ENCODE results near the gene SRXN1. TPM values are rescaled to one million over a fixed set of nuclear protein-coding genes. Genes with fewer than 3 reads are reported as not detected.

The SRXN1 gene
- total and polyA plus RNA-seq, 8 donors: 6.2 to 40.9 (median 7.6) TPM

- ATAC-seq: peak; percentile 79
- peak within 1 kb of the TSS in 1 of 2 donors; percentile 18 for H3K4me3 ChIP-seq
Measured at GRCh38 chr20:610130-611046, 42.6 kb downstream of the SRXN1 start, which contains the start of gene TCF15. TSS of gene TCF15 (minus strand) at chr20:610309. CDS start at chr20:610237, 72 bp downstream.

GRCh38 chr20:609371-609964 is 43.5 kb downstream of the SRXN1 start:
- H3K9me3 ChIP-seq: no peaks in the 10 kb centered on the region
- H3K36me3 ChIP-seq: no peaks in the 10 kb centered on the region
- H3K27me3 ChIP-seq: peaks cover 45 to 61% of the 10 kb centered on the region in 2 donors
- peak overlapping the region in 1 of 2 donors; percentile 18 for H3K4me3 ChIP-seq
- DNase-seq (no peak), ATAC-seq (no peak)
- TF ChIP-seq CTCF (IDR thresholded peaks at IDR 0.05): no peak
- H3K27ac ChIP-seq: no peak overlapping the region
- intact Hi-C loops (cut with DNase I): no loop called here
- H3K4me1 ChIP-seq: peaks cover 0 to 9% of the 10 kb centered on the region in 2 donors

More at GRCh38 chr20:610130-611046, 42.6 kb downstream of the SRXN1 start, which contains the start of gene TCF15:
- Histone ChIP-seq H3K27me3 (peaks cover 45 to 61% of the 10 kb centered on the region in 2 donors), H3K27ac (peak within 1 kb of the TSS in 1 of 2 donors; percentile 48), H3K4me1 (peaks cover 0 to 9% of the 10 kb centered on the region in 2 donors), H3K36me3 (no peaks in the 10 kb centered on the region), H3K9me3 (no peaks in the 10 kb centered on the region)
- peak in 2 of 4 donors; percentile 11 to 44 for DNase-seq
- intact Hi-C loops (cut with DNase I): no loop called here
- no peak for TF ChIP-seq CTCF (IDR thresholded peaks at IDR 0.05)

GRCh38 chr20:608970-609369 is 44.0 kb downstream of the SRXN1 start:
- Histone ChIP-seq H3K4me3 (no peak overlapping the region), H3K27me3 (peaks cover 45 to 59% of the 10 kb centered on the region in 2 donors), H3K4me1 (peaks cover 0 to 9% of the 10 kb centered on the region in 2 donors), H3K9me3 (no peaks in the 10 kb centered on the region), H3K27ac (no peak overlapping the region), H3K36me3 (no peaks in the 10 kb centered on the region)
- DNase-seq: no peak
- TF ChIP-seq CTCF (IDR thresholded peaks at IDR 0.05): no peak
- intact Hi-C loops (cut with DNase I): no loop called here
- ATAC-seq: no peak

- Histone ChIP-seq H3K4me1 (peaks cover 0 to 9% of the 10 kb centered on the region in 2 donors), H3K27ac (no peak overlapping the region), H3K4me3 (no peak overlapping the region), H3K36me3 (no peaks in the 10 kb centered on the region), H3K9me3 (no peaks in the 10 kb centered on the region), H3K27me3 (peaks cover 38 to 44% of the 10 kb centered on the region in 2 donors)
- no peak for DNase-seq
- no peak for ATAC-seq
- intact Hi-C loops (cut with DNase I): no loop called here
- no peak for TF ChIP-seq CTCF (IDR thresholded peaks at IDR 0.05)
Measured at GRCh38 chr20:607476-607875, 45.5 kb downstream of the SRXN1 start.

DNA sequence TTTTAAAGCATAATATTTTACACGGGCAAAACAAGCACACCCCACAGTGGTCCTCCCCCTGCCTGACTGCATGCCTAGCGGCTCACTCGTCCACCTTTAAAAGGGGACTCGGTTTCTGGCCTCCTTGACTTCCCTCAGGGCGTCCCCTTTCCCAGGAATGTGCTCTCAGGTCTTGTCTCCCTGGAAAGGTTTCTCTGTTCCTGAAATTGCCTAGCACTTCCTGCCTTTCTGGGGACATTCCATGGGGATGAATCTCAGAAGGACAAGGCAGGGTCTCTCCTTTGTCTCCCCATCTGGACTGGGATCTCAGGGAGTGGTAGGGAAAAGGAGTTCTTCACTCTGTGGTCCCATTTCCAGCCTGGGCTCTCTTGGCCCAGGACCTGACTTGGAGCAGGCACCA is 47.8 kb downstream of the SRXN1 start:
- no peaks in the 10 kb centered on the region for H3K36me3 ChIP-seq
- no peak overlapping the region for H3K27ac ChIP-seq
- no peak for TF ChIP-seq CTCF (IDR thresholded peaks at IDR 0.05)
- DNase-seq (no peak), ATAC-seq (no peak)
- intact Hi-C loops (cut with DNase I): no loop called here
- H3K27me3 ChIP-seq: peaks cover 18 to 22% of the 10 kb centered on the region in 2 donors
- no peaks in the 10 kb centered on the region for H3K9me3 ChIP-seq
- peaks cover 0 to 5% of the 10 kb centered on the region in 2 donors for H3K4me1 ChIP-seq
- no peak overlapping the region for H3K4me3 ChIP-seq

Measured in left lung (tissue), 10 donors.